NCI-H345 (cell line): ENCODE data around the gene CAPN15.

Source experiments
- DNase-seq: peaks from one replicate; lab custom pipeline; 2025; lab: John Stamatoyannopoulos, UW

The CAPN15 gene

DNA sequence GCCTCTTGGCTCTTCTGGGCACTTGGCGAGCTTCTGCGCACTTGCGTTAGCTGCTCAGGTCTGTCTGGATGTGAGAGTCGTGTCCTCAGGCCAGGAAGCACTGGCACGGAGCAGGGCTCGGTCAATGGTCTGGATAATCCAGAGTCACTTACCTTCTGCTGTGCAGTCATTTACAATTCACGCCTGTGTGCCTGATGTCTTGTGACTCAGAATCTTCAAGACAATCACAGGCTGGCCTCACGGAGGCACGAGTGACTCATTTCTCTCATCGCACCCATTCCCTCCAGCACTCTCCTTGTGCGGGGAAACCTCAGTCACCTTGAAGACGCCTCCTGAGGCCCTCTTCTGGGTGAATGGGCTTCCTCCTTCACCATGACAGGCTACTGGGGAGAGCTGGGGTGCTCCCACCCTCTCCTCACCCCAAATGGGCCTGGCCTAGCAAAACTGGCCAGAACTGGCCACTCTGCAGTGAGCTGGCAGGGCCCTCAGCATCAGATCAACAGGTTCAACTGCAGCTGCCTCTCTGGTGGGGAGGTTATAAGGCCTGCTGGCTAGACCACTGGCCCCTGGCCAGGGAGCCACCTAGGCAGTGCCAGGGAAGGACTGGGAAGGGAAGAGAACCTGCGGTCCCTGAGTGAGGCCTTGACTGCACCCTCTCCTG lies 1.9 kb upstream of the CAPN15 start:
- no peak for DNase-seq

DNA sequence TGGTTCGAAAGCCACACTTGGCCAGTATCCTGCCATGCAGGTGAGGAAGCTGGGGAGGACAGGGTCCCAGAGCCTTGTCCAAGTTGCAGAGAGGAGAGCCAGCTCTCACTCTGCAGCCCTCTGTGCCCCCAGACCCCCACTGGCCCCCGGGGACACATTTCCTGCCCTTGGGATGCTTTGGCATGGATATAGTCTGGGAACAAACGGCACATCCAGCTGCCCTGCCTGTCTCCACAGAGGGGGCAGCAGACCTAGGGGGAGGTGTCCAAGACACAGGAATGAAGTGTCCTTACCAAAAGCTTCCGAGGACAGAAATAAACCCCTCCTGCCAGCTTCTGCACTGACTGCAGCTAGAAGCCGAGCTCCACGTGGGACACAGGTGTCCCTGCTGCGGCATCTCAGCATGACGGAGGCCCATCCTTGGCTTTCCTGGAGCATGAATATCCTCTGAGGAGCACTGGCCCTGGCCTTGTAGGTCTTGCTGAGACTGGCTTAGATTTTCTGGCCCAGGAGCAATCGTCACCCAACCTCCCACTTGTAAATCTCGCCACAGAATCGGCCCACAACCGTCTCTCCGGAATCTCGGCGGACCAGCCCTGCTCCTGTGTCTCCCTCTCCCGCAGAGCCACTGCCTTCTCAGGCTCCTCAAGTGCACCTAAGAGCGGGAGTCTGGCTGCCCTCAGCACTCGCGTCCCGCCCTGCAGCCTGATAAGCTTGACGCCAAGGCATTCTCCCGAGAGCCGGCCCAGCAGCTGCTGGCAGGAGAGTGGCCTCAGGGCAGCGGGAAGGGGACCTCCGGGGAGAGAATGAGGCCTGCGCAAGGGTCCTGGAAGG lies 1.1 kb upstream of the CAPN15 start:
- DNase-seq, result peak; percentile 26

DNA sequence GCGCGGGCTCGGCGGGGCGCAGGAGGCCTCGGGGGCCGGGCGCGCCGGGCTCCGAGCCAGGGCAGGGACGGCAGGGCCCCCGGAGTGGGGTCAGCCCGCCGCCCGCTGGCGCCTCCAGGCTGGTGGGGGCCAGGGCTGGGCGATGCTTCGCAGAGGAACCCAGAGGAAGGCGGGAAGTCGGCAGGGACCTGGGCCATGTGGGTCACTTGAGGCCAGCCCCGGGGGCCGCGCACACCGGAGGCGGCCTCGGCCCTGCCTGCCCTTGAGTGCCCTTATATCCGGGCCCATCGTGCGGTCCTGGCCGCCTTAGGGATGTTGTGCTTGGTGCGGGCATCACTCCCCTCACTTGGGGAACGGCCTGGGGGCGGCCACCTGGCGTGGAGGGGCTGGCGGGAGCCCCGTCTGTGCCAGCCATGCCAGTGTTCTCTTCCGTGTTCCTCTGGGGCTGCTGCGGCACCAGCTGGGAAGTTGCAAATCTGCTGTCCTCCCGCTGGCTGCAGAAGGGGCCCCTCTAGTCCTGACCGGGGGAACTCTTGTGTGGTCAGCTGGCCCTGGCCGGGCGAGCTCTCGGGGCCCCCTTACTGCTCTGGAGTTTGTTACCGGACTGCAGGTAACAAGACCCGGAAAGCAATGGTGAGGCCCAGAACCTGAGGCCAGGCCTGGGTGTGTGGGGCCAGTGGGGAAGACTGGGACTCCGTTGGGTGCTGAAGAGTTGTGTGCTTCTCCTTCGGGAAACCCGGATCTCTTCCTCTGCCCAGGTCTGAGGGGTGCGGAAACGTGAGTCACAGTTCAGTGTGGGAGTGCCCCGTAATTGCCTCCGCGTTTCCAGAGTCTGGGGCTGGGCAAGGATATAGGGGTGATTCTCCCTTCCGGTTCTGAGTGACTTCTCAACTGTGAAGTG lies 849 bp downstream of the CAPN15 start:
- DNase-seq, result peak; percentile 23

DNA sequence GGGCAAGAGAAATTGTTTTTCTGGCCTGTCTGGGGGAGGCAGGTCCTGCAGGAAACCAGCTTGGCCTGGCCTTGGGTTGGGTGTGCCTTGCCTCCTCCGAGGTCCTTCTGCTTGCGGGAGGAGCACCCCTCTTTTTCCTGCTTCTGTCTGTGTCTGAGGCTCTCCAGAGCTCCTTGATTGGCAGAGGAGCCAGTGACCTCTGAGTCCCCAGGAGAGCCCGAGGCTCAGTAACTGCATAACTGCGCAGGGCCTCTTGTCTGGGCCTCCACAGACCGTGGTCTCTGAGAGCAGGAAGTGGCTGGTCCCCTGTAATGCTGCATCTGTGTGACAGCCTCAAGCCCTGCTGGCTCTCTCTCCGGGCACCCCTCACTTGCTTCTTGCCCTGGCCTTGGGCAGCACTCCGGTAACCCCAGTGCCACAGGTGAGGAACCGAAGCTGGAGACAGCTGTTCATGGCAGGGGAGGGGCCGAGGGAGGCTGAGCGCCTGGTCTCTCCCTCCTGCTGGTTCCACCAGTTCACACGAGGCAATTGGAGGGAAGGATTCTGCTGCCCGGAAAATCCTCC lies 1.6 kb downstream of the CAPN15 start:
- no peak for DNase-seq

DNA sequence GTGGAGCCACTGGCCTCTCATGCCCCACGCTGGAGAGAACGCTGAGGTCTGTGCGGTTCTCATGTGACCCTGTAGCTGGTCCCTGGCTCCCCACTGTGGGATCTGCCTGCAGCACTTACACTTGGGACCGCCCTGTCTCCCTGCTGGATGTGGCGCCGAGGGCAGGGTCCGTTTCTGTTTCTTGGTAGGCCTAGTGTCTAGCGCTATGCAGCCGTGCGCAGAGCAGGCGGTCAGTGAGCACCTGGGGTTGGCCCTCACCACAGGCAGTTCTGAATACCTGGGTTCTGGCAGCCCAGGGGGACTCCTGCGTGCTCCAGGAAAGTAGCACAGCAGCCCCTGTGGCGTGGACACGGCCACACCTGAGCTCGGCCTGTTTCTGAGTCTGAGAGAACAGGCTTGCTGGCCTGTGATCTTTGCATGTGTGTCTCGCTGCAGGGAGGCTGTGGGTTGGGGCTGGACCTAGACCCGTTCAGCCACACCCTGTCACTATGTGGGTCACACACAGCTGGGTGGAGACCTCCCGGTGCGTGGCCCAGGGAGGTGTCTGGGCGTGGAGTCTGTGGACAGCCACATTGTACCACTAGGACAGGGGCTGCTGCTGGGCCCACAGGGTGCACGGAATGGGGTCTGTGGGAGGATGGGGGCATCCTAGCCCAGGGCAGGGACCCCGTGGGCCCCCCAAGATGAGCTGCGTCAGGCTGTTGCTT lies 2.8 kb downstream of the CAPN15 start:
- DNase-seq, result no peak

DNA sequence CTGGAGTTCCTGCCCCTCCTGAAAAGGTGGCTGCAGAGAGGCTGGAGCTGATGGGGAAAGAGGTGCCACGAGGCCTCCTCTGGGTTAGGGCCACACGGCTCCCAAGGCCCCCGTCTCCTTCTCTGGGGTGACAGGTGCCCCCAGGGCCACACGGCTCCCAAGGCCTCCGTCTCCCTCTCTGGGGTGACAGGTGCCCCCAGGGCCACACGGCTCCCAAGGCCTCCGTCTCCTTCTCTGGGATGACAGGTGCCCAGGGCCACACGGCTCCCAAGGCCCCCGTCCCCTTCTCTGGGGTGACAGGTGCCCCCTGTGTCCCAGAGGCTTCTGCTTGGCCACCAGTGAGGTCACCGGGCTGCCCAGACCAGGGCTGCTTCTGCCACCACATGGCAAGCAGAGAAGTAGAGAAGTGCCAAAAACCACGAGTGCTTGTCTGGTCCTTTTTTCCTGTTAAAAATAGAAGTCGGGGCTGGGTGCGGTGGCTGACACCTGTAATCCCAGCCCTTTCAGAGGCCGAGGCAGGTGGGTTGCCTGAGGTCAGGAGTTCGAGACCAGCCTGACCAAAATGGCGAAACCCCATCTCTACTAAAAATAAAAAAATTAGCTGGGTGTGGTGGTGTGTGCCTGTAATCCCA lies 4.1 kb downstream of the CAPN15 start:
- DNase-seq, result no peak

DNA sequence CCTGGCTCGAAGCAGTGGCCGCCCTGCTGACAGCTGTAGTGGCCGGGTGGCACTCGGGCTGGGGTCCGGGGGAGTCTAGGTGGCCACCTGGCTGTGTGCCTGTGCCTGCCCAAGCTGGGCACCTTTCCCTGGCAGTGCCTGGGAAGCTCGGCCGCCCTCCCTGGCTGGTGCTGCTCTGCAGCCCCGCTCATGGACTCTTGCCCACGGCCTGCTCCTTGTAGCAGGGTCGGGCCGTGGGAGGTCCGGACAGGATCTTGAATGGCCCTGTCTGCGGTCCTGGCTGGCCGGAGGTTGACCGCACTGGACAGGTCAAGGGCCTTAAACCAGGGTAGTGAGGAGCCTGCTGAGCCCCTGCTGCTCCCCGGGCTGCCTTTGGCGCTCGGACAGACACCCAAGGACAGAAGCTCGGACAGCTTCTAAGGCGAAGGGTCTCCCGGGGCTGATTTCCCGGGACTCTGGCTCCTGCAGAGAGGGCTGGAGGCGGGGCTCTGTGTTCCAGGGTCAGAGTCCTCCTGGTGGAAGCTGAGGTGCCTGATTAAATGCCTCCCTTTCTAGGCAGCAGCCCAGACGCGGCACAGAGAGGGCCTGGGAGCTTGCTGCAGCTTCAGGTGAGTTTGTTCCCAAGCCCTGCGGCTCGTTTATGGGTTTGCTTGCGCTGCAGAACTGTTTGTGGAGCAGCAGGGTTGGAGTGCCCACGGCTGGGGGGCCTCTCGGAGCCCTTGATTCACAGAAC lies 6.0 kb downstream of the CAPN15 start:
- DNase-seq, result peak; percentile 27

DNA sequence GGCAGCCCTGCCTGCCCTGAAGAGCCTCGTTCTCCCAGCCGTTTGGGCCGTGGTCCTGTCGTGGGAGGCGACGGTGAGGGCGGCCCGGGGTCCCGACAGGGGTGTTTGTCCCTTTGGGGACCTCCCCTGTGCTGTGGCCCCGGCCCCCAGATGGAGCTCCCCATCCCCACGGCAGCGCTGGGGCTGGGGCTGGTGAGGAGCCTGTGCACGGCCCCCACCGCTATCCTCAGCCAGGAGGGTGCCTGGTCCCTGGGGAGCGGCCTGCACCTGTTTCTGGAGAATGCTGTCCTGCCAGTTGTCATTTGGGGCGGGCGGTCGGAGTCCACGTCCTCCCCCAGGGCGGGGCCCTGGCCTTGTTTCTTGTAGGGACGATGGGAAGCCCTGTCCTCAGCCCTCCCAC lies 6.6 kb downstream of the CAPN15 start:
- DNase-seq, result peak; percentile 34

DNA sequence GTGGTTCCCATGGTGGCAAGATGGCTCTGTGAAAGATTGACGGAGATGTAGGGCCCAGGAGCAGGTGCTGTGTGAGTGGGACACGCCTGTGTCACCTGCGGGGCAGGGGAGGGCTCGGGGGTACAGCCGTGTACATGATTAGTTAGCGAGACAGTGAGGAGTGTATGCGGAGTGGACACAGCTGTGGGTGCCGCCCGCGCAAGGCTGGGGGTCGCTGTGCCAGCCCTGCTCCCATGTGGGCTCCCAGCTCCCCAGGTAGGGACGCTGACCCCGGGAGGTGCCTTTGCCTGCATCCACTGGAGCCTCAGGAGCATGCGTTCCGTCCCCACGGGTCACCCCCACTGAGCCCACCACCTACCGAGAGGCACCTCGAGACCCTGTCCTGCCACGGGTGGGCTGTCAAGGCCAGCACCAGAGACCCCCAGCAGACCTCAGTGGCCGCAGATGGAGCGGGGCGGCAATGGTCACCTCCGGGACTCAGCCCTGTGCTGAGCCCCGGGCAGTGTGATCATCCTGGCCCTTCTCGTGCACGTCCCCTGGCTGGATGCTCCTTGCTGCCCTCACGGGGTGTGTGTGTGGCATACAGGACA lies 7.4 kb downstream of the CAPN15 start:
- DNase-seq, result no peak

DNA sequence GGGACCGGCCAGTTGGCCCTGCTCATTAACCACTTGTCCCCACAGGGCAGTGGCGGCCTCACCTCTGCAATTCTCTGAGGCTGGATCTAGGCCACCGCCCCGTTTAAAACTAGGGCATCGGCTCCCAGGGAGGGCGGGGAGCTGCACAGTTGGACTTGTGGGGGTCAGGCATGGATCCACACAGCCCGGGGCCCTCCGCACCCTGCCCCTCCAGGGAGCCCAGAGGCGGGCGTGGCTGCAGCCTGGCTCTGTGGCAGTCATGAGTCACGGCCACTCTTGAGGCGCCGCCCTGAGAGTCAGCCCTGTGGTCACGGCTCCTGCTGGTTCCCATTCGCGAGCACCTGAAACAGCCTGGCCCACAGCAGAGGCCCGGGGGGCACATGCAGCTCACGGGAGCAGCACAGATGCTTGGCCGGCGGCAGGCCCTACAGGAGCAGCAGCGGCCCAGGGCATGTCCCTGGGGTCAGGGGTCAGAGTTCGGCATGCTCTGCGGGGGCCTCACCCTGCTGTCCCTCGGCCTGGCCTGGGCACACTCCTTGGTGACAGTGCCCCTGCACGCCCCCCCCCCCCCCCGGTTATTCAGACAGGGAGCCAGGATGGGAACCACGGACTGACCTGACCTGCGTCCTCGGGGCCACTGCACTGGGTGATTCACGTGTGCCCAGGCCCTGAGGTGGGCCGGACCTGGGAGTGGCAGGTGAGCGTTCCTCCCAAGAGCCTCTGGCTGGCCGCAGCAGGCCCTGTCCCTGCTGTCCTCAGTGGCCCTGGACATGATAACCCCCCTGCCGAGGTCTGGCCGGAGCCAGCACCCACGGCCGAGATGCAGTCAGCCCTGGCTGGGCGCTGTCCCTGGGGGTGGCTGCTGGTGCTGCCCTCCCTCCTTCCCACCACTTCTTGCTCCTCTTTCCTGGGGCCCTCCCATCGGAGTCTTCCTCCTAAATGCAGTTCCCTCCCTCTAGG lies 8.2 kb downstream of the CAPN15 start:
- DNase-seq, result no peak

DNA sequence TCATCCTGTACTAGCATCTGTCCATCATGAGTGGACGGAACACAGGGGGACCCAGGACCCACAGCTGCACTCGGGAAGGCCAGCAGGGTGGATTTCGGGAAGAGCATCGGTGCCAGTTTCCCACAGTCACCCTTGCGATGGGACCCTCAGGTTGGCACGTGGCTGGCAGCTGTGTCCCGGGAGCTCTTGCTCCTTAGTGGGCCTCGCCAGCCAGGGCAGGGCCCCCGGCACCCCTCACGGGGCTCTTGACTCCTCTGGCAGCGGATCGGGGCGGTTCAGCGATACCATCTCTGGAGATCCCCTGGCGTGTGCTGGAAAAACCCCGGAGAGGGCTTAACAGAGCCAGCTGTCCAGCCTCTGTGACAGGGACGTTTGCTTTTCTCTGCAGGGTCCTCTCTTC lies 9.2 kb downstream of the CAPN15 start:
- no peak for DNase-seq

DNA sequence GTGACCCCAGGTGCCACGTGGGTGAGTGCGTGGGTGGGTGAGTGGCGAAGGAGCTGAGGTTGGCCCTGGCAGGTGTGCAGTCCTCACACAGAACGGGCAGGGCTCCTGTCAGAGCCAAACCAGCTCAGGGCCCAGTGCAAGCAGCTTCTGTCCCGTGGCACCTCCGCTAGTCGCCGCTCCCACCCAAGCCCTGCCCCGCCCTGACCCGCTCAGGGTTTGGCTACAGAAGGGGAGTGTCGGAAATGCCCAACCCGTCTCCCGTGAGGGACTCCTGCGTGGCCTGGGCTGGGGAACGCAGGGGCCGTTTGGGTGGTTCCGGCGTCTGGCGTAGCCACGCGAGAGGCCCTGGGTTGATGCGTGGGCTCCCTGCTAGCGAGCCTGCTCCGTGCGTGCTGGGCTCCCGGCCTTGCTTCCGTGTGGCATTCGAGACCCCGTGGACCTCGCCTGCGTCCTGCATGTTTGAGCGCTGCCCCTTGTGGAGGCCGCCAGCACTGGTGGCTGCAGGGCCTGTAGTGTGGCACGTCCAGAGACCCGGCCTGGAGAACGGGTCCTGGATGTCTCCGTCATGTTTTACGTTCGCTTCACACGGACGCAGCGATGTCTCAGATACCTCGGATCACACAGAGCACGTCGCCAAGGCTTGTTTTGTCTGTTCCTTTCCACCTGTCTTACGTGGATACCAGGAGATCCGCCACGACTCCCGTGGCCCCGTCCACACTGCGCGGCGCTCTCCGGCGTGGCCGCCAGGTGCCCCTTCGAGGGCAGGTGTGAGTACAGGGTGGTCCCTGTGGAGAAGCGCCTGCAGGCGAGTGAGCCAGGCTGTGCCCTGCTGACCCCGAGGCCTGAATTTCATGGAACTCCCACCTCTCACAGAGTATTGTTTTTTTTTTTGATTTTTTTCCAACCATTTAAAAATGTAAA lies 10.2 kb downstream of the CAPN15 start:
- no peak for DNase-seq

DNA sequence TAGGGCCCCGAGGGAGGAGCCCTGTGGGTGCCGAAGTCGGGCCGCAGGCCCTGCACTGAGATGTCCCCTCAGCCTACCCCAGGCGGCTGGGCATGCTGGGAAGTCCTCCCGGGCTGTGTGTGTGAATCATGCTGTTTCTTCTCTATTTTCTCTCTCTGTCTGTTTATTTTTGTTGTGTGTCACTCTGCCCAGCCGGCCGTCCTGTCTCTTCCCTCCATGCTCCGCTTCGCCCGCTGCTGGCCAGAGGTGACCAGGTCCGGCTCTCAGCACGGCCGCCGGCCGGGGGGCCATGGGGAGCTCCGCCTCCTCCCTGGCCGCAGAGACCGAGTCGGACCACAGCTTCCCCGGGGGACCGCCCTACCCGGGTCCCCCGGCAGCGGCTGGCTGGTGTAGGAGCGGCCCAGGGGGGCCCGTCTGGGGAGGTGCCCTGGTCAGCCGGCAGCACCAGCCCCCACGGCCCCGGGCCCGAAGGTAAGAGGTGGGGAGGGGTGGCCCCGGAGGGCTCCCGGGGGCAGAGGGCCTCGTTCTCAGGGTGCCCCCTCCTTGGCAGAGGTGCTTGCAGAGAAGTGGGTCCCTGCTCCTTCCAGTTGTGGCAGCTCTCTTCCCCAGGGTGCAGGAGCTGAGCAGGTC lies 12.5 kb downstream of the CAPN15 start:
- DNase-seq, result no peak

DNA sequence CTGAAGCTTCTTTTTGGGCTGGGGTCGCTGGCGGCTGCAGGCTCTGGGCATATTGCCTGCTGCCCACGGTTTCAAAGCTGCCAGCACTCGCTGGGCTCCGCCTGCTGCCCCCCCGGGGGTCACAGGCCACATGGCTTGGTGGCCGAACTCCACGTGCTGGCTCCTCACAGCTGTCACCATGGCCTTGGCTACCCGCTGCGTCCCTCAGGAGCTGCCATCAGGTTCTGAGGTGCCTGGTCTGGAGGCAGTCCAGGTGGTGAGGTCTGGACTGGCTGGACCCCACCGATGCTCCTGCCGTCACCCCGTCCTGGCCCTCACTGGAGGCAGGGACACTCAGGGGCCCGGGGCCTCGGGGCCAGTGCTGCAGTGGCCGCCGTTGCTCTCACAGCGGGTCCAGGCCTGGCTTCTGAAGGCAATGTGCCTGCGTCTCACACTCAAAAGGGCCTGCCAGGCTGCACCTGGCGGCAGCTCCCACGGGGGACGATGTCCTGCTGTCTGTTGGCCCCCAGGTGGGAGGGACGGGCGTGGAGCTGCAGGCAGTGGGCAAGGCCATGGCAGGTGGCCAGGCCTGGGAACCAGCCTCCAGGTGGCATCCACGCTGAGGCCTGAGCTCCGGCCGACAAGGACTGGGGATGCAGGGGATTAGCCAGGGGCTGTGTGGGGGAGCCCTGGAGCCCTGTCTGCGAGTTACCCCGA lies 13.3 kb downstream of the CAPN15 start:
- DNase-seq, result no peak

DNA sequence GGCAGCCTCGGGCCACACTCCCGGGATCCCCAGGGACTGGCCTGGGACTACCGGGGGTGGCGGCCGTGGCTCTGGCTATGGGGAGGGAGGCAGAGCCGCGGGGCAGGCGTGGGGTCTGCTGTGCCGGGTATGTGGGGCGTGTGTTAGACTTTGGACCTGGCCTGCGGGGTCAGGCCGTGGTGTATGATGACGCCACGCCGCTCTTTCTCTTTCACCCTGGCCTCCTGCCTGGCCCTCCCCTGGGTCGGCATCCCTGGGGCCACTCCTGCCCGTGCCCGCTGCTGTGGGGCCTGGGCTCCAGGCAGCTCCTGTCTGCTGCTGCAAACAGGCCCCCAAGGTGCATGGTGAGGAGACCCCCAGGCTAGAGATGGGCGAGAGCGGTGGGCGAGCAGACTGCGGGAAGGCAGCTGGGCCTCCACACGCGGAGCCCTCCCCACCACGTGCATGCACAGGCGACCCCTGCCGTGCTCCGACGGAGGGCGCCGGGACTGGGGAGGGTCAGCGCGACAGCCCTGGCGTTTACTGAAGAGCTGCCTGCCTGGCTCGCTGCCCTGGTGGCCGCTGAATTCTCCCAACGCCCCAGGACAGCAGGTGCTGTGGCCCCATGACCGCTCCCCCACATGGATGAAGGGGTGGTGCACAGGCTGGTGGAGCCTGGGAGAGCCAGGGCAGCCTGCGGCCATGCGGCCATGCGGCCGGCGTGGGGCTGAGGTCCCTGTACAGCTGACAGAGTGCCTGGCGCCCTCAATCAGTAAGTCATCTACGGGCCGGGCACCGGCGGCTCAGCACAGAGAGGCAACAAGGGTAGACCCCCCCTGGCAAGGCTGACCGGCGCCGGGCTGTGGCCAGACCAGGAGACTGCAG lies 16.0 kb downstream of the CAPN15 start:
- DNase-seq, result no peak

DNA sequence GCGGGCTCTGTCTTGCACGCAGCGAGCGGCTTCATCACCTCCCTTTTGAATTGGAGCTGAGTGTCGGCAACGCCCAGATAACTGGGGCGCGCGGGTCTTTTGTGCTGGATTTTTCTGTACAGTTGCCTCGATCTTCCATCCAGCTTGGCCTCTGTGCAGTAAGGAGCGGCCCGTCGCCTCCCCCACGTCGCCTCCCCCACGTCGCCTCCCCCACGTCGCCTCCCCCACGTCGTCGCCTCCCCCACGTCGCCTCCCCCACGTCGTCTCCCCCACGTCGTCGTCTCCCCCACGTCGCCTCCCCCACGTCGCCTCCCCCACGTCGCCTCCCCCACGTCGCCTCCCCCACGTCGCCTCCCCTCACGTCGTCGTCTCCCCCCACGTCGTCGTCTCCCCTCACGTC lies 17.0 kb downstream of the CAPN15 start:
- no peak for DNase-seq
